LNCAP (cell line): Measurements from ENCODE around the gene YES1.

Experiments used
- CTCF ChIP-seq: fragments of 450-650 bp; IDR thresholded peaks from 2 replicates; pipeline ENCODE4 v1.5.1; 2017; ENCODE audit warnings: mild to moderate bottlenecking

The YES1 gene

DNA sequence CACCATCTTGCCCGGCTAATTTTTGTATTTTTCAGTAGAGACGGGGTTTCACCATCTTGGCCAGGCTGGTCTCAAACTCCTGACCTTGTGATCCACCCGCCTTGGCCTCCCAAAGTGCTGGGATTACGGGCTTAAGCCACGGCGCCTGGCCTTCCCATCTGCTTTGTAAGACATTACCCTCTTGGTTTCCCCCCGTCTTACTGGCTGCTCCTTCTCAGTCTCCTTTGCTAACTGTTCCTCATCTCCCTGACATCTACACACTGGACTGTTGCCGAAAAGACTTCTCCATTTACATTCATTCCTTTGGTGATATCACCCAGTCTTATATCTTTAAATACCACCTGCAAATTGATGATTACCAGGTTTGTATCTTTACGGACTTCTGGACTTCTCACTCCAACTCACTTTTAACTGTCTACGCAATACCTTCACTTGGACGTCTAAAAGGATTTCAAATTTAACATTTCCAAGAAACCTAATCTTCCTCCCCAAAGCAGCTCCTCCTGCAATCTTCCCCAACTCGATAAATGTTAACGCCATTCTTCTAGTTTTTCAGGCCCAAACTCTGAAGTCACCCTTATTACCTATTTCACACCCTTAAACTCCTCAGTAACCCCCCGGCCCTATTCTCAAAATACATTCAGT, 37.9 kb downstream of the YES1 start:
- TF ChIP-seq CTCF = no peak

GRCh38 chr18:770583-770961, 41.5 kb downstream of the YES1 start:
- TF ChIP-seq CTCF = no peak

DNA sequence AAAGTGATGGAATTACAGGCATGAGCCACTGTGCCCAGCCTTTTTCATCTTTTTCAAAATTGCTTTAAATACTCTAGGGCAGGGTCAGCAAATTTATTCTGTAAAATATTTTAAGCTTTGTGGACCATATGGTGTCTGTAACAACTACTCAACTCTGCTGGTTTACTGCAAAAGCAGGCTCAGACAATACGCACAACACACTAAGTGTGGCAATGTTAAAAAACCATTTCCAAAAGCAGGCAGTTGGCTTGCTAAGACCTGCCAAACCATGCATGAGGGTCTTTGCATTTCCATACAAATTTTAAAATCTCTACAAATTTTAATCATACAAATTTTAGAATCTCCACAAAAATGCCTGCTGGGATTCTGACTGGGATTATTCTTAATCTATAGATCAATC, 44.1 kb downstream of the YES1 start:
- no peak for TF ChIP-seq CTCF

DNA sequence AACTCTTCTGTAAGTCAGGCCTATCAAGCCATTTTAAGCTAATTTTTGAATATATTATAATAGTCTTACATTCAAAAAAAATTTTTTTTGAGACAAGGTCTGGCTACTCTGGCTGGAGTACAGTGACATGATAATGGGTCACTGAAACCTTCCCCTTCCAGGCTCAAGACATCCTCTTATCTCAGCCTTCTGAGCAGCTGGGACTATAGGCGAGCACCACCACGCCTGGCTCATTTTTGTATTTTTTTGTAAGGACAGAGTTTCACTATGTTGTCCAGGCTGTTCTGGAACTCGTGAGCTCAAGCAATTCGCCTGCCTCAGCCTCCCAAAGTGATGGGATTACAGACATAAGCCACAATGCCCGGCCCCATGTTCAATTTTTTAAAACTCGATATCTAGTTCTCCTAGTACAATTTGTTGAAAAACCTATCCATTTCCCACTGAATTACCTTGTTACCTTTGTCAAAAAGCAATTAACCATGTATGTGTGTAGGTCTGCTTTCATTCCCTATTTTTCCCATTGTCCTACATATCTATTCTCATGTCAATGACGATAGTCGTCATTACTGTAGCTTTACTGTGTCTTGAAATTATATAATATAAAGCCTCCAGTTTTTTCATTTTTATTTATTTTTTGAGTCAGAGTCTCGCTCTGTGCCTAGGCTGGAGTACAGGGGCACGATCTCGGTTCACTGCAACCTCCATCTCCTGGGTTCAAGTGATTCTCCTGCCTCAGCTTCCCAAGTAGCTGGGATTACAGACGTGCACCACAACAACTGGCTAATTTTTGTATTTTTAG, 44.8 kb downstream of the YES1 start:
- TF ChIP-seq CTCF = no peak

GRCh38 chr18:766550-766860, 45.5 kb downstream of the YES1 start:
- TF ChIP-seq CTCF = no peak

DNA sequence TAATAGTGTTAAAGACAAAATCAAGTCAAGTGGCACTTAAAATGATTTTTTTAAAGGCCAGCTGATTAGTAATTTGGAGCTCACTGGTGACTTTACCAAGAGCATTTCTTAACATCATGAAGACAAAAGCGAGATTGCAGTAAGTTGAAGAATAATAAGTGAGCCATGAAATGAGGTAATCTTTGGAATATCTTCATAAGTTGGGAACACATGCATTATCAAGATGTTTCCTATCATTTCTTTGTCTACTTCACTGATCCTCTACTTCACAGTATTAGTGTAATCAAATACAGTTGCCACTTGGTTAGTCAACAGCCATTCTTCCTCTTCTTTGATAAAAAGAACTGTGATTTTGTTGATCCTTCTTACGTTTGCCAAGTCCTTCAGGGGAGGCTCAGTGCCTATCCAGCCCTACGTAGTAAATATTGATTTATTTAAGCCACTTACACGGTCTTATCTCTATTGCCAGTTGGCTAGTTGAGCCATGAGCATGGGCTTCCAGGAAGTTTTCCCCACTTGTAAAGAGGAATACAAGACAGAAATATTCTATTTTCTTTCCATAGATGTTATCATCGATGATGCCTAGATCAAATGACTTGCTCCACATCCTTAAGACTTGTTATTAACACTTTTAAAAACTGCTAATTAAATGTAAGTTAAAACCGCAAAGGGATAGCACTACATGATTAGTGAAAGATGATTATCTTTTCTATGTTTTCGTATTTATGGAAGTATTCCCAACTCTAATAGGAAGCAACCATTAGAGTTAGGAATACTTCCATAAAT, 46.1 kb downstream of the YES1 start:
- TF ChIP-seq CTCF = no peak

GRCh38 chr18:755506-755905, 56.5 kb downstream of the YES1 start:
- no peak for TF ChIP-seq CTCF
